AG09309 (cell line): ENCODE results near the gene MBP.

ENCODE experiments used
- DNase-seq: peaks from one replicate; pipeline ENCODE4 v3.0.0-alpha.2; 2010; ENCODE audit warnings: low read depth
- H3K4me3 ChIP-seq: 2 replicates; pipeline ENCODE4 v1.5.1; 2011; ENCODE audit warnings: mild to moderate bottlenecking, low read depth, low read length, moderate library complexity; ENCODE audit not compliant: control insufficient read depth
- TF ChIP-seq, protein P1 (sequence below): IDR thresholded peaks from 2 replicates; pipeline ENCODE4 v1.5.1; 2011; ENCODE audit warnings: mild to moderate bottlenecking, low read depth, low read length, inconsistent platforms; ENCODE audit not compliant: insufficient read depth, control insufficient read depth; ENCODE audit errors: missing control alignments

The MBP gene

DNA sequence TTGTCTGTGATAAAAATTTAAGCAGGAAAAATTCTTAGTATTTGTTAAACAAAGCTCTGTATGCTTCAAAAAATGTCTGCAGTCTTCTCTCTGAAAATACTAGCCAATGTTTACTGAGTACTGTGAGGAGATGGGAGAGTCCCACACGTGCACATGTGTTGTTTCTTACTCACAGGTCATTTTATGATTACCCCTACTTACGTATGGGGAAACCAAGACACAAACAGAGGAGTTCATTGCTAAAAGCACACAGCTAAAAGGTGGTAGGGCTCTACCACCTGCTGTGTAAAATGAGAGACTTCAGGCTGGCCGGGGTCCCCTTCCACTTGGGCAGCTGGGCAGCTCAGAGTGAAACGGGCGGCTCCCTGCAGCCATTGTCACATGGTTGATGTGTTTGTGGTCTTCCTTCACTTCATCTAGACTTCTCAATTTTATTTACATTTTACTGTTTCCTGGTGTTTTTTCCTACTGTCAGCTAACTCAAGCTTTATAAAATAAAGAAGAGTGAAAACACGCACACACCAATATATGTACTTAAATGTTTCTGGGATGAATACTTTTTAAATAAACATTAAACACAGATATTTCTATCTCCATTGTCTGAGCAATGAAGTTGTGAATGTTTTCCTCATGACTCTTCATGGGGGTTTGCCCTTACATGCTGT lies 71.2 kb downstream of the MBP start:
- TF ChIP-seq, protein P1, sequence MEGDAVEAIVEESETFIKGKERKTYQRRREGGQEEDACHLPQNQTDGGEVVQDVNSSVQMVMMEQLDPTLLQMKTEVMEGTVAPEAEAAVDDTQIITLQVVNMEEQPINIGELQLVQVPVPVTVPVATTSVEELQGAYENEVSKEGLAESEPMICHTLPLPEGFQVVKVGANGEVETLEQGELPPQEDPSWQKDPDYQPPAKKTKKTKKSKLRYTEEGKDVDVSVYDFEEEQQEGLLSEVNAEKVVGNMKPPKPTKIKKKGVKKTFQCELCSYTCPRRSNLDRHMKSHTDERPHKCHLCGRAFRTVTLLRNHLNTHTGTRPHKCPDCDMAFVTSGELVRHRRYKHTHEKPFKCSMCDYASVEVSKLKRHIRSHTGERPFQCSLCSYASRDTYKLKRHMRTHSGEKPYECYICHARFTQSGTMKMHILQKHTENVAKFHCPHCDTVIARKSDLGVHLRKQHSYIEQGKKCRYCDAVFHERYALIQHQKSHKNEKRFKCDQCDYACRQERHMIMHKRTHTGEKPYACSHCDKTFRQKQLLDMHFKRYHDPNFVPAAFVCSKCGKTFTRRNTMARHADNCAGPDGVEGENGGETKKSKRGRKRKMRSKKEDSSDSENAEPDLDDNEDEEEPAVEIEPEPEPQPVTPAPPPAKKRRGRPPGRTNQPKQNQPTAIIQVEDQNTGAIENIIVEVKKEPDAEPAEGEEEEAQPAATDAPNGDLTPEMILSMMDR = no peak
- DNase-seq = no peak
- H3K4me3 ChIP-seq = no peak overlapping the region

DNA sequence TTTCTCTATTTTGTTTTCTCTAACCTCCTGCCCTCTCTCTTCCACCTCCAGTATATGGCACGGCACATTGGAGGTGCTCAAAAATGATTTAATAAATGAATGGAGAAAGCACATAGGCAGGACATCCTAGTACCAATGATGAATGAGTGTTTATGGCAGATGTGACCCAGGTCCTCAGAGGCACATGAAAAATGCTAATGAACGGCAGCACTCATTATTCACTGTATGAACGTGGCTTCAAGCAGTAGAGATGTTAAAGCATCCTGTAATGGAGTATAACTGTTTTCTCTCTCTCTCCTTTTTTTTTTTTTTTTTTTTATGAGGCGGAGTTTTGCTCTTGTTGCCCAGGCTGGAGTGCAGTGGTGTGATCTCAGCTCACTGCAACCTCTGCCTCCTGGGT lies 72.4 kb downstream of the MBP start:
- TF ChIP-seq, protein P1 = no peak
- no peak for DNase-seq

DNA sequence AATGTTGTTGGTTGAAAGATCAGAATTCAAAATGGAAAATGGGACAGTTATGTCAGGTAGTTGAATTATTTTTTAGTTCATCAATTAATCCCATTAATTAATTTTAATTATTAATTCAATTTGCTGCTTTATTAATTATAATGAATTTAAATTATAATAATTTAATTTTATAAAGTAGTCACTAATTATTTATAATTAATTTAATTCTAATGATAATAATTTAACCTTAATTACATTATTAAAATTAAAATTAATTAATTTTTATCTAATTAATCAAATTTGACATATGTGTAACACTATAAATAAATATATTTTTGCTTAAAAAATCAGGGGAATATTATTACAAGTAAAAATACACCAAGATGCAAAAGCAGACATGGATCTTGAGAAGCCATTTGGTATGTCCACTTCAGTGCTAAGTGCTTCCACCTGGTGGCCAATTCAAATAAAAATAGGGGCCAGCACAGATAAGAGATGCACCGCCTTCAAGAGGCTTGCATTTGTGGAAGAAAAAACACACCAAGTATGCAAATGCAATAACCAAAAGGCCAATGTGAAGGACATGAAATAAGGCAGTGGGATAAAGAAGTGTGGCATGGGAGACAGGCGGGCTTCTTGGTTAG lies 73.2 kb downstream of the MBP start:
- TF ChIP-seq, protein P1 = peak; percentile 62
- H3K4me3 ChIP-seq = no peak overlapping the region
- no peak for DNase-seq

More for the DNA sequence above, 72.4 kb downstream of the MBP start:
- no peak overlapping the region for H3K4me3 ChIP-seq

DNA sequence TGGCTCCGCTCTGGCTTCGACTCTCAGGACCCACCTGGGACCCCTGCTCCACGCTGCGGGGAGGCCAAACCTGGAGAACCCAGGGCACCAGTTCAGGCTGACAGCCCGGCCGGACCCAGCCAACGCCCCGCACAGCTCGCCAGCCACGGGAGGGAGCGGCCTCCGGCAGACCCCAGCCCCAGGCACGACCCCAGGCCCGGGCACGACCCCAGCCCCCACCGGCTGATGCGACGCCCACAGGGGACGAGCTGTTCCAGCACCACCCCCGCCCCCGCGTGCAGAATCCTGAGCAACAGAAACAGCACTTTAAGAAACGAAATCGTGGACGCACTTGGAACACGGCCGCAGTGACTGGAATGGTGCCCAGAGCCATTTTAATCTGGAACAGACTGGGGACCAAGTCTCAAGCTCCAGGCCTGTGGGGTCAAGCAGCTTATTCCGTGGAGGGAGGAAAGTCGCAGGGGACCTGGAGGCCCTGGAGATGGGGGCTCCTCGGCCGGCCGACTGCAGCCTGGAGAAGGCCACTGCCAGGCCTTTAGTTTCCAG lies 74.2 kb downstream of the MBP start:
- no peak overlapping the region for H3K4me3 ChIP-seq
- TF ChIP-seq, protein P1 = no peak
- no peak for DNase-seq

DNA sequence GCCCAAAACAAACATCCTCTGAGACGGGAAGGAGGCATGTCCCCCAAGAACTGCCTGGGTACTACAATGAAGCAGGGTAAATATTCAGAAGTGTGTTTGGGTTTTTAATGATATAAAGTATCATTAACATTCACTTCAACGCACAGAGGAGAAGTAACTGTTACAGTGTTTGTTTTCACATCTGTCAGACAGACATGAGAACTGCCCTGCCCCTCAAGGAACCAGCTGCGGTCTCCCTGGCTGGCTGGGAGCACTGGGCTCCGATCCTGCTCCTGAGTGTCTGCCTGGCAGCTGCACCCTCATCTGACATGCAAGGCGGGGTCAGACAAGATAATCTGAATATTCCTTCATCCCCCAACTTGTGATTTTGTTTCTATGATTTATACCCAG lies 75.6 kb downstream of the MBP start:
- TF ChIP-seq, protein P1 = no peak
- no peak overlapping the region for H3K4me3 ChIP-seq
- DNase-seq = no peak

DNA sequence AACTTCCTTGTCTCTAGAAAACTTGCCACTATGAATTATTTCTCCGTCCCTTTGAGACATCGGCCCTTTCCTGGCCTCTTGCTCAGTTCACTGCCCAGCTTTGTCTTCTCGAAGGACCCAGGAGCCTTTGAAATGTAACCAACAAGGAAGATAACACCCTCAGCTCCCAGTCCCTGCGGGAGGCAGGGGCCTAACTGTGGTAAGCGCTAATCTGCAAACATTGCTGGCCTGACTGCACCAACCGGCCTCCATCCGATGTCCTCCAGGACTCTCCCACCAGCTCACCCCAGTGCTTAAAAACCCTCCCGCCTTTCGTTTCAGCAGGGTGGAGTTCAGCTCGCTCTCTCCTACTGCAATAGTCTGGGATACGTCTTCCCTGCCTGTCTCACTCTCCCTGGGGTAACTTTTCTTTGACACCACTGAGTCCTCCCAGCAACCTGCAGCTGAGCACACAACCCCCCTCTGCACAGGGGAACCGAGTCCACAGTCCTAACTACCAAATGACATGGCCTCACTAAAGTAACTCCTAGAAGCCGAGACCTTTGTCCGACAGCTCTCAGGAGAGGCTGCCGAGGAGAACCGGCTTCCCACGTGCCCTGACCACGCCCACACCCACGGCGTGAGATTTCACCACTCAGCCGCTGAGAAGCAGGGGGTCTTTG lies 76.1 kb downstream of the MBP start:
- no peak for DNase-seq
- TF ChIP-seq, protein P1 = no peak
- no peak overlapping the region for H3K4me3 ChIP-seq
